Body of pancreas (tissue), 4 donors: ENCODE data around the gene HS1BP3. TPM values are rescaled to one million over a fixed set of nuclear protein-coding genes. Genes with fewer than 3 reads are reported as not detected.
A peak's percentile ranks its signal among the peaks of the same experiment; 100 is the strongest.

Experiments used
- ATAC-seq: fragments of 150-250 bp; one replicate; pipeline ENCODE4 v1.9.1; 2016
- DNase-seq, 4 donors: peaks; one replicate each; pipeline ENCODE4 v3.0.0-alpha.2; 2019
- H3K27ac ChIP-seq, 4 donors: fragments of 200-600 bp; sonication (generic); 1 replicate in 3 of 4; 2 replicates in 1 of 4; pipeline versions ENCODE4 v1.5.1 to v1.6.1; 2016 to 2019; ENCODE audit warnings: mild to moderate bottlenecking in 1 of 4, mixed read lengths in 1 of 4, moderate library complexity in 1 of 4
- H3K27me3 ChIP-seq, 2 donors: fragments of 200-600 bp; sonication (generic); one replicate each; pipeline ENCODE4 v1.6.0; 2016; ENCODE audit warnings: mild to moderate bottlenecking in 1 of 2
- H3K36me3 ChIP-seq, 2 donors: fragments of 200-600 bp; sonication (generic); replicated peaks in 1 of 2; 2 replicates each; pipeline ENCODE4 v1.5.1; 2016; ENCODE audit warnings: low read depth in 2 of 2; ENCODE audit not compliant: insufficient read depth in 1 of 2
- H3K4me1 ChIP-seq: fragments of 200-600 bp; sonication (generic); one replicate; pipeline ENCODE4 v1.6.0; 2016
- H3K4me3 ChIP-seq, 2 donors: fragments of 200-600 bp; sonication (generic); 1 replicate in 1 of 2; 2 replicates in 1 of 2; pipeline ENCODE4 v1.5.1; 2016 to 2019
- H3K9me3 ChIP-seq, 3 donors: fragments of 200-600 bp; sonication (generic); 1 replicate in 2 of 3; 2 replicates in 1 of 3; pipeline ENCODE4 v1.5.1; 2016
- POLR2A ChIP-seq, 3 donors: fragments of 450-650 bp; IDR thresholded peaks; one replicate each; pipeline ENCODE4 v1.6.1; 2016; ENCODE audit warnings: antibody characterized with exemption in 3 of 3, mild to moderate bottlenecking in 2 of 3
- whole genome bisulfite sequencing, 2 donors: methylation state at CpG; one replicate each; pipeline ENCODE4 v1.1.5; 2017; 5-methylcytosine and 5-hydroxymethylcytosine counted together
- intact Hi-C: fragments of 100-400 bp; cut with DNase I; formaldehyde crosslinking; loops from one replicate; pipeline ENCODE4 v1.15.1; 2023
- total RNA-seq, 2 donors: library from RNA; depleted of rRNA; stranded (reverse); fragments of >200 nt; gene quantifications; one replicate each; pipeline ENCODE4 v1.1.0, GENCODE V29; 2016
- TF ChIP-seq, protein P1 (sequence below), 7 experiments: fragments of 450-650 bp in 4 of 7; fragments of 200-600 bp in 3 of 7; sonication (generic) in 3 of 7; IDR thresholded peaks; one replicate each; pipeline ENCODE4 v1.5.1; 2016 to 2019; ENCODE audit warnings: antibody characterized with exemption in 7 of 7

The HS1BP3 gene
- total RNA-seq, 2 donors from 2014 or later = 21.1 to 23.1 TPM

DNA sequence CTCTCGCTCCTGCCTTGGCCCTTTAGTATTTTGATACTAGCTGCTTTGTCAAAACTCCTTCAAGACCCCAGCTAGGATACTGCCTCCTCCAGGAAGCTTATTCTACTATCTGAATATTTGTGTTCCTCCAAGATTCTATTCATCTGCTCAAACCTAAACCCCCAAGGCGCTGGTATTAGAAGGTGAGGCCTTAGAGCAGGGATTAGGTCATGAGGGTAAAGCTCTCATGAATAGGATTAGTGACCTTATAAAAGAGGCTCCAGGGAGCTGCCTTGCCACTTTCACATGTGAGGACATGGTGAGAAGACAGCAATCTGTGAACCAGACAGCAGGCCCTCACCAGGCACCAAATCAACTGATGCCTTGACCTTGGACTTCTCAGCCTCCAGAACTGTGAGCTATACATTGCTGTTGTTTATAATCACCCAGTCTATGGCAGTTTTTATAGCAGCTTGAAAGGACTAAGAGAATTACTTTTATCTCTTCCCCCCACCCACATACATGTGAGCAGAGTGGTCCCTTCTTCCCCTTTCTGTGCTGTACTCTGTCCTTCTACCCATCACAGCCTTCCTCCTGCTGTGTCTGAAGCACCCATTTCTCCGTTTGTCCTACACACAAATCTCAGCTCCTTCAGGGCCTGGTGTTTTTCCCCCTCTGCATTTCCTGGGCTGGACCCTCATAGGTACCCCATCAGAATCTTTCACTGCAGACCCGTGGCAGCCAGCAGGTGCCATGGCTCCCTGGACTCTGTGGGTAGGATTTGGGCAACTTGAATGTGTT, 54.5 kb downstream of the HS1BP3 start:
- Histone ChIP-seq H3K27me3 (no peaks in the 10 kb centered on the region), H3K4me3 (no peak overlapping the region), H3K9me3 (no peaks in the 10 kb centered on the region), H3K27ac (peak overlapping the region in 3 of 4 donors; percentile 36 to 58 (median 50)), H3K4me1 (peaks cover 34% of the 10 kb centered on the region), H3K36me3 (no peaks in the 10 kb centered on the region)
- intact Hi-C loops = no loop called here
- ATAC-seq = no peak
- DNase-seq = peak in 1 of 4 donors; percentile 2
- 78 to 90% methylated on average over 4 of the region's 4 CpGs for WGBS, 2 donors
- TF ChIP-seq POLR2A (IDR thresholded peaks at IDR 0.05) = no peak
- TF ChIP-seq, protein P1, sequence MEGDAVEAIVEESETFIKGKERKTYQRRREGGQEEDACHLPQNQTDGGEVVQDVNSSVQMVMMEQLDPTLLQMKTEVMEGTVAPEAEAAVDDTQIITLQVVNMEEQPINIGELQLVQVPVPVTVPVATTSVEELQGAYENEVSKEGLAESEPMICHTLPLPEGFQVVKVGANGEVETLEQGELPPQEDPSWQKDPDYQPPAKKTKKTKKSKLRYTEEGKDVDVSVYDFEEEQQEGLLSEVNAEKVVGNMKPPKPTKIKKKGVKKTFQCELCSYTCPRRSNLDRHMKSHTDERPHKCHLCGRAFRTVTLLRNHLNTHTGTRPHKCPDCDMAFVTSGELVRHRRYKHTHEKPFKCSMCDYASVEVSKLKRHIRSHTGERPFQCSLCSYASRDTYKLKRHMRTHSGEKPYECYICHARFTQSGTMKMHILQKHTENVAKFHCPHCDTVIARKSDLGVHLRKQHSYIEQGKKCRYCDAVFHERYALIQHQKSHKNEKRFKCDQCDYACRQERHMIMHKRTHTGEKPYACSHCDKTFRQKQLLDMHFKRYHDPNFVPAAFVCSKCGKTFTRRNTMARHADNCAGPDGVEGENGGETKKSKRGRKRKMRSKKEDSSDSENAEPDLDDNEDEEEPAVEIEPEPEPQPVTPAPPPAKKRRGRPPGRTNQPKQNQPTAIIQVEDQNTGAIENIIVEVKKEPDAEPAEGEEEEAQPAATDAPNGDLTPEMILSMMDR (IDR thresholded peaks at IDR 0.05) = no peak

DNA sequence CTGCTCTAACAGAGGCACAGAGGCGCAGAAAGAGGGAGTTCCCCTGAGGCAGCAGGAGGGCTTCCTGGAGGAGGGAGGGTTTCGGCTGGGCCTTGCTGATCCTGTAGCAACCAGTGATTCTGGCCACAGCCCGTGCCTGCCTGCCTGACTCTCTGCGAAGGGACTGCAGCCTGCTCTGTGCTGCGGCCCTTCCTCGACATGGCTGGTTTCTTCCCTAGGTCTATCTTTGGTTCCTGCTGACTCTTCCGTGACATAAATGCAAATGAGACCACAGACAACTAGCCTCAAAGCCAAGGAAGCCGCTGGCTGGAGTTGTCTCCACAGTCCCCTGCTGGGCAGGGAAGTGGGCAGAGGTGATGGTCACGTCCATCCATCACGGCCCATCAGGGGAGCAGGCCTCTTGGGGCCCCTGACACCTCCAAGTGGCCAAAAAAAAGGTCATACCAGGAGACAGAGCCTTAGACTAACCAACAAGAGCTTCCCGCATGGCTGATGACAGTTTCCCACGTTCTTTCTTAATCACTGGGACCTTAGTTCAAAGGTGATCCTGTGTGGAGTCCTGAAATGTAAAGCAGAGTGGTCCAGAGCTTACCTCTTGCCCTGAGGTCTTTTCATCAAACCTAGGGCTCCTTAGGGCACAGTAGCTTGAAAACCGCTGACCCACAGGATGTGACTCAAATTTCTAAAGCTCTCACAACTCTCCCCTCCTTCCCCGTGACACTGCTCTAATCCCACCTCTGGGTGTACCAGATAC, 55.3 kb downstream of the HS1BP3 start:
- TF ChIP-seq, protein P1 (IDR thresholded peaks at IDR 0.05) = no peak
- peak in 1 of 3 donors; percentile 43 for TF ChIP-seq POLR2A (IDR thresholded peaks at IDR 0.05)
- Histone ChIP-seq H3K4me3 (no peak overlapping the region), H3K4me1 (peaks cover 34% of the 10 kb centered on the region), H3K9me3 (no peaks in the 10 kb centered on the region), H3K27ac (peak overlapping the region in 2 of 4 donors; percentile 50 to 58), H3K36me3 (no peaks in the 10 kb centered on the region), H3K27me3 (no peaks in the 10 kb centered on the region)
- DNase-seq (peak in 3 of 4 donors; percentile 10 to 55 (median 17)), ATAC-seq (no peak)
- WGBS, 2 donors = 73 to 89% methylated on average over 12 to 14 of the region's 14 CpGs
- intact Hi-C loops = no loop called here

DNA sequence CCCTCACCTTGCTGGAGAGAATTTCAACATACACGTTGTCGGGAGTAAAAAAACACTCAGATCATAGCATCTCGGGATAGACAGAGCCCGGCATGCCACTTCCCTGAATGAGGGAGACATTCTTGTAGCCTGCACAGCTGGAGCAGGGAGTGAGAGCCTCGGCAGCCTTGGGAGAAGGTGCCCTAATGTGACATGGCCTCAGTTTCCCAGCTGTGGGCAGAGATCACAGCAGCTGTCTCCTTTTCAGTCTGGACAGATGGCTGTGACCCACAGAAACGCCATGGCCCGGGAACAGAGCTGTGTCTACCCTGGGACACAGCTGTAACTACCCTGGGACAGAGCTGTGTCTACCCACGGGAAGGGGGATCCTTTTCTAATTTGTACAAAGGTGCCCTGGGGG, 55.9 kb downstream of the HS1BP3 start:
- TF ChIP-seq, protein P1 (IDR thresholded peaks at IDR 0.05) = no peak
- no peak for TF ChIP-seq POLR2A (IDR thresholded peaks at IDR 0.05)
- 87% methylated on average over 5 to 8 of the region's 8 CpGs for WGBS, 2 donors
- H3K9me3 ChIP-seq = no peaks in the 10 kb centered on the region
- peak overlapping the region in 2 of 4 donors; percentile 20 to 26 for H3K27ac ChIP-seq
- intact Hi-C loops = no loop called here
- no peak overlapping the region for H3K4me3 ChIP-seq
- peaks cover 32% of the 10 kb centered on the region for H3K4me1 ChIP-seq
- ATAC-seq (no peak), DNase-seq (peak in 3 of 4 donors; percentile 1 to 6 (median 6))
- H3K27me3 ChIP-seq = no peaks in the 10 kb centered on the region
- no peaks in the 10 kb centered on the region for H3K36me3 ChIP-seq

DNA sequence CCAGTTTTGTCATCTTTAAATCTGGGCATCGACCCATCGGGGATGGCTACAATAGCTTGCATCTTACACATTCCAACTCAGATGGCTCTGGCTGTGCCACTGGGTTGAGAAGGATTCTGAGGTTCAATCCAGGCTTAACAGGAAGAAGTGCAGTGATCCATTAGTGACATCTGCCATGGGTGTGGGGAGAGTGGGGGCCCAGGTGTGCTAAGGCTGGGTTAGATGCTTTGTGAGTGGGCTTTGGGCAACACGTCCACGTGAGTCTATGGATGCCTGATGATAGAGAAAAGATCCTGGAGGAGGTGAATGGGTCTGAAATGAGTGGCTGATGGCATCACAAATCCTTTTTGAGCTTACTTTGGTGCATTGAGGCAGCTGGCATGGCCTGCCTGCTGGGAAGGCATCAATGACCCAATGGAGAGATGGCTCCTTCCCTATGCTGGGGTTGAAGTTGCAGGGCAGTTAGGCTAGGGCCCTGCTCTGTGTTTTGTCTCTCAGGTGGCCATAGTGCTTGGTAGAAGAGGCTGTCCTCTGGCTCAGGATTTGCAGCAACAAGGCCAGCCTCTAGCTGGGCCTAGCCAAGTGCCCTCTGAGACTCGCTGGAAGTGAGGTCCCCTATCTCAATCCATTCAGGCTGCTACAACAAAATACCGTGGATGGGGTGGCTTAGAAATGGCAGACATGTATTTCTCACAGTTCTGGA, 56.7 kb downstream of the HS1BP3 start:
- Histone ChIP-seq H3K4me3 (no peak overlapping the region), H3K36me3 (no peaks in the 10 kb centered on the region), H3K27me3 (no peaks in the 10 kb centered on the region), H3K27ac (peak overlapping the region in 2 of 4 donors; percentile 27 to 29), H3K9me3 (no peaks in the 10 kb centered on the region), H3K4me1 (peaks cover 27% of the 10 kb centered on the region)
- TF ChIP-seq, protein P1 (IDR thresholded peaks at IDR 0.05) = no peak
- TF ChIP-seq POLR2A (IDR thresholded peaks at IDR 0.05) = no peak
- peak in 2 of 4 donors; percentile 1 to 3 for DNase-seq
- no peak for ATAC-seq
- WGBS, 2 donors = 88 to 93% methylated on average over 4 to 6 of the region's 6 CpGs
- intact Hi-C loops = no loop called here
